CD4-positive, alpha-beta T cell treated with Interleukin-12 subunit alpha and Interleukin-12 subunit beta, for 1 hour (primary cell): ENCODE data around the gene KIFC3.
"Not testable (repeated sequence)": the region's sequence is repeated elsewhere in the genome, so short reads cannot be mapped to it uniquely, and the experiment has no call there.

Experiments used
- DNase-seq: peaks from one replicate; pipeline ENCODE4 v3.0.0-alpha.2; 2020

KIFC3 gene

DNA sequence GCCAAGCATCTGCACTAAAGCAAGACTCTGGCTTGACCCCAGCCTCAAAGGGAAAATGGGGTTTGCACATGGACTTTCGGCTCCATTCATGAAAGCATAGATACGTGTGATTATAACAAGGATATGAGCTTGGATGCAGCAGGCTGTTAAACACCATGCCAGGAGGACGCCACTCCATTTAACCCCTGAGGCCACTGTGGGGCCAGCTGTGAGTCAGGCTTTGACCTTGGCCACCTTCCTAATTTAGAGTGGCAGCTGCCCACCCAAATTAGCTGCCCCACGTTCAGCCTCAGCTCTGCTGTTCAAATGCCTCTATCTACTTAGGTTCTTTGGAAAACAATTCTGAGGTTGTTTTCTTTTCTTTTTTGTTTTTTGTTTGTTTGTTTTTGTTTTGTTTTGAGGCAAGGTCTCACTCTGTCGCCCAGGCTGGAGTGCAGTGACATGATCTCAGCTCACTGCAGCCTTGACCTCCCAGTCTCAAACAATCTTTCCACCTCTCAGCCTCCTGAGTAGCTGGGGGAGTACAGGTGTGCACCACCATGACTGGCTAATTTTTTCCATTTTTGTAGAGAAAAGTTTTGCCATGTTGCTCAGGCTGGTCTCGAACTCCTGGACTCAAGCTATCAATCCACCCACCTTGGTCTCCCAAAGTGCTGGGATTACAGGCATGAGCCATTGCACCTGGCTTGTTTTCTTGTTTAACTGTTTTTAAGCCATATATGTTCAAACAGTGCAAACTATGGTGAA lies 23.2 kb upstream of the KIFC3 start:
- no peak for DNase-seq

DNA sequence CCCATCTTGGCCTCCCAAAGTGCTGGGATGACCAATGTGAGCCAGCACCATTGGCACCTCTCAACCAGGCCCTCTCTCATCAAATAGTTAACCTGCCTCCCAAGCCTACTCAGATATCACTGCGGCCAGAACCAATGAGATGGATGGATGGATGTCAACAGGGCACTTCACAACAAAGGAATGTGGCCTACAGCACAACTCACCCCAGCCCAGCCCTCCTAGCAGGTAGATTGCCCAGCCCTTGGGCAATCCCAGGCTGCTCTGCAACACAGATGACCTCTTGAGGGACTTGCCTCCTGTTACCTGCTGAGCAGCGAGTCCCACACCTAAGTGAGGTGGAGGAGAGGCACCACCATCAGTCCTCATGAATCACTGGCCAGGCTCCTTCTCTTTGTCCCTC lies 22.6 kb upstream of the KIFC3 start:
- DNase-seq = no peak

DNA sequence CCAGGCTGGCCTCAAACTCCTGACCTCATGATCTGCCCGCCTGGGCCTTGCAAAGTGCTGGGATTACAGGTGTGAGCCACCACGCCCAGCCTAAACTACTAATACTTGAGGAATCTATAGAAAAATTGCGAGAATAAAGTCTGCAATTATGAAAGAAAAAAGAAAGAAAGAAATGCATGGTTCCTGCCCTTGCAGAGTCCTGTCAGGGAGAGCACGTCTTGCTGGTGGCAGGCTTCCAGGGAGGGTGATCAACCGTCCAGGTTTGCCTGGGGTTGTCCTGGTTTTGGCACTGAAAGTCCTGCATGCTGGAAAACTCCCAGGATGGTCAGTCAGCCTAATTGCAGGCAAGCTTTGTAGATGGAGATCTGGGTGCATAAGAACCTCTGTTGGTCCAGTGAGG lies 21.5 kb upstream of the KIFC3 start:
- DNase-seq = no peak

DNA sequence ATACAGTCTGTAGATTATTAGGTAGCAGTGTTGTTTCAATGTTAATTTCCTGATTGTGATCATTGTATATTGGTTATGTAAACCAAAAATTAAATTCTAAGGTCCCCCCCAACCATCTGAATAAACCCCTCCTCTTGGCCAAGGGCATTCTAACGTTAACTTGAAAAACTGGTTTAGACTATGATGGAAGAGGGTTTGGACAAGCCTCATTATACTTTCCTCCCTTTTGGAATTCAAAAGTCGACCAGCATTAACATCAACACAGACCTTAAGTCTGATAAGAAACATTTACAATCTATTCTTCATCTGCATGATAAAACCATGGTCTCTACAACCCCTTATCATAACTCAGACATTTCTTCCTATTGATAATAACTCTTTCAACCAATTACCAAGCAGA lies 20.6 kb upstream of the KIFC3 start:
- DNase-seq = no peak

DNA sequence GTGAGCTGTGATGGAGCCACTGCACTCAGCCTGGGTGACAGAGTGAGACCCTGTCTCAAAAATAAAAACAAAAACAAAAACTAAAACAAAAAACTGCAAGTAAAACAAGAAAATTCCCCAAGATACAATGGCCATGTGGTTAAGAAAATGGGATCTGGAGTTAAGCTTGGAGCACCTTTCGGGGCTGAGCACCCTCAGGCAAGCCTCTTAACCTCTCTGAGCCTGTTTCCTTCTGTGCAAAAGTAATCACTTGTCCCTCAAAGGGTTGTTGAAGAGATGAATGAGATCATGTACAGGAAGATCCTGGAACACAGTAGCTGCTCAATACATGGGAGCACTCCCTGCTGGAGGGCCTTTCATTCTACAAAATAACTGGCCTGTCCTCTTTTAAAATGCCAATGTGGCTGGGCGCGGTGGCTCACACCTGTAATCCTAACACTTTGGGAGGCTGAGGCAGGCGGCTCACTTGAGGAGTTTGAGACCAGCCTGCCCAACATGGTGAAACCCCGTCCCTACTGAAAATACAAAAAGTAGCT lies 19.8 kb upstream of the KIFC3 start:
- DNase-seq = no peak

DNA sequence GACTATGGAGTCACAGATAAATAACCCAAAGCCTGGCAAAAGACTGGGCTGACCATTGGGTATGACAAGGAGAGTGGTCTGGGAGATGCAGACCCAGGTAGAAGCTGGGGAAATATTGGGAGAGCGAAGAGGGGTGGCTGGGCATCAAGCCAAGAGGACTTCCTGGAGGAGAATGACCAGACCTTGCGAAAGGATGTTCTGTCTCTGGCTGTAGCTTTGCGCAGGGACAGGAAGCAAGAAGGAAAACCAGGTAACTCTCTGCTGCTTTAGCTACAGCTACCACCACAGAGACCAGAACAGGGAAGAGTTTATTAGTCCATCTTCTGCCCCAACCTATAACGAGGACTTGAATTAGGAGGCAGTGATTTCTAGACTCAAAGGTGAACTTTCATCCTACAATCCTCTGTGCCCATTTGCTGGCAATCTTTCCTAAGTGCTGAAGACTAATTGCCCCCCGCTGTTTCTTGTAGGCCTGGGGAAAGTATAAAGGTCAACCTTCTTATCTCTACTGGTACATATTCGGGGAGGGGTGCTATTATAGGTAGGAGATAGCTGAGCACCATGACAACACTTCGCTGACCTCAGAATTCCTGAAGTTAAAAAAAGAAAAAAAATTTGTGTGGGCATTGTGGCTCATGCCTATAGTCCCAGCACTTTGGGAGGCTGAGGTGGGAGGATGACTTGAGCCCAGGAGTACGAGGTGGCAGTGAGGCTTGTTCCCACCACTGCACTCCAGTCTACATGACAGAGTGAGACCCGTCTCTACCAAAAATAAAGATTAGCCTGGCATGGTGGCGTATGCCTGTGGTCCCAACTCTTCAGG lies 19.1 kb upstream of the KIFC3 start:
- no peak for DNase-seq

DNA sequence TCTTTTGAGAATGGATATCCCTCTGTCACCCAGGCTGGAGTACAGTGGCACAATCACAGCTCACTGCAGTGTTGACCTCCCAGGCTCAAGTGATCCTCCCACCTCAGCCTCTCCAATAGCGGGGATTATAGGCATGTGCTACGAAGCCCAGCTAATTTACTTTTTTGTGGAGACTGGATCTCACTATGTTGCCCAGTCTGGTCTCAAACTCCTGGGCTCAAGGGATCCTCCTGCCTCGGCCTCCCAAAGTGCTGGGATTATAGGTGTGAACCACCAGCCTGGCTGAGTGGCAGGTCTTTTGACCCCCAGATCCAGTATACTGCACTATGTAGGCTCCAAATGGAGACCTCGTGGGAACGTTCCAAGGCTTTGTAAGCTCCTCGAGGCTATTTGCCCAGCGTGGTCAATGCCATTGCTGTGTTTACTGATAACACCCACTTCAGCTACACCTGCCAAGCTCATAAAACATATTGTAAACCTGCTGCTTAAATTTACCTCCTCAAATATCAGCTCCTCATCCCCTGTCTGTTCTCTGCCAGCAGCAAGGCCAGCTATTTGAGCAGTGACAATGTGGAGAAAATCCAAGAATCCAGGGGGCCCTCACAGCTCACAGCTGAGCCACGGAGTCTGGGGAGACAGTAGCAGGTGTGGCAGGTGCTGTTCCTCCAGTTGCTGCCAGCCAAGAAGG lies 16.2 kb upstream of the KIFC3 start:
- DNase-seq = no peak

DNA sequence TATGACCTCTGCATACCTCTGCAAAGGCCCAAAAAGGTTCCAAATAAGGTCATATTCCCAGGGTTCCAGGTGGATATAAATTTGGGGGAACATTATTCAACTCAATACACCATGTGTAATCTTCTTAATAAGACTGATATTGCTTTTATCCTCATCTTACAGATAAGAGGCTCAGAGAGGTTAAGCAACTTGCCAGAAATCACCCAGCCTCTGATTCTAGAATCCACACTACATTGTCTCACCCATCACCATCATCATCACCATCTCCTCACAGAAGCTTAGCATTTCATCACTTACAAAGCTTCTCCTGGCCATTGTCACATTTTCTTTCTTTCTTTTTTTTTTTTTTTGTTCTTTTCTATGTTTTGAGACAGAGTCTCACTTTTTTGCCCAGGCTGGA lies 15.4 kb upstream of the KIFC3 start:
- DNase-seq = no peak

DNA sequence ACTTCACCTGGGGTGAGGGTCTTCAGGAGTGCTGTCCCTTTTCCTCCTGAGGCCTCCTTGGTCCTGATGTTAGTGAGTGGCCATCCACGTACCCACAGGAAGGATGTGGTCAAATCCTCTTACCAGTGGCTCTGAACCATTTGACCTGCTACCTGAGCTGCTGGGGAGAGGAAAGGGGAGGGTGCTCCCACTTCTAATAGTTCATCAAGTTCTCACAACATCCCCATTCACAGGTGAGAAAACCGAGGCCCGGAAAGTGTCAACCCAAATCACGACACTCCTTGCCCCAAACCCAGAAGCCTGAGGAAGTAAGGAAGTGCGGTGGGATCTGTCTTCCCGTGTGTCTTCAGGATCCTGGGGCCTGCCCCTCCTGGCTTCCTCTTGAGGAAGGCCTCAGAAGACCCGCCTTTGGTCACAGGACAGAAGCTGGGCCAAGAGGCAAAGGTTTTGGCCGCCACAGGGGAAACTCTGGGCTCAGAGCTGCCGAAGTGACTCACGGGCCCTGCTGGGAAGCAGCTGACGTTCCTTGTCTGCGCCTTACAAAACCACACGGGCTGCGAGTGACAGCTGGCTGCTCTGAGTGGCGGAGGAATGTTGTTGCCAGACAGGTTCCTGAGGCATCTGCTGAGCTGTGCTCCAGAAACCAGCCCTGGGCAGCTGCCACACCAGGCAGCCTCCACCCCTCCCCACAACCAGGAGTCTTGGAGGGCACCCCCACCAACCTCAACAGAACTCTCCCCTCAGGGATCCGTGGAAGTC lies 13.9 kb upstream of the KIFC3 start:
- peak; percentile 40 for DNase-seq

DNA sequence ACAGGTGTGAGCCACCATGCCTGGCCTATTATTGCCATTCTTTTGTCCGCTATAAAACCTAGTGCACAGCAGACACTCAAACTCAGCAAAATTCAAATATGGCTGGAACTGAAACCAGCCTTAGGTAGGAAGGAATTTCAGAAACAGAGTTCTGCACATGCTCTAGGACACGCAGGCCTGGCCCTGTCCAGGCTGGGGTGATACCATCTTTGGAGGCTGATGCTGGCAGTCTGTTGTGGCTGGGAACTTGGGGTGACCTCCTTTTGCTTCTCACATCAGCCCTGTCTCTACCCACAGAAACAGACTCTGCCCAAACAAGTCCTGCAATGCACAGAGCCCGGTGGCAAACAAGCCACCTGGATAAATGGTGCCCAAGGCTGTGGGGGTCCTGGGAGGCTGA lies 12.6 kb upstream of the KIFC3 start:
- no peak for DNase-seq

DNA sequence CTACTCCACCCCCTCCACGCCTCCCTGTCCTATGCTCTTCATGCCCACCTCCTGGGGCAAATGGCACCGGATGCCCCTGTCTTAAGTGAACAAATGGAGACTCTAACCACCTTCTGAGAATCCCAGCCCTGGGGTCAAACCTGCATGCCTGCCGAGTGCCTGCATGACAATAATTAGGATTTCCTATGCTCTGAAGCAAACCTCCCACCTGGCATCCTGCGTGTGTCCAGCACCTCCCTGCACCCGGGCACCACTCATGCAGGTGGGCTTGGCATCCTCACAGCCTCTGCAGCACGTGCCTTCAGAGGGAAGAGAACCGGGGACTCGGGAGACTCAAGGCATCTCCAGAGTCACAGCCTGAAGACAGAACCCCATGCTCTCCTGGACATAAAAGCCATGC lies 11.2 kb upstream of the KIFC3 start:
- no peak for DNase-seq

DNA sequence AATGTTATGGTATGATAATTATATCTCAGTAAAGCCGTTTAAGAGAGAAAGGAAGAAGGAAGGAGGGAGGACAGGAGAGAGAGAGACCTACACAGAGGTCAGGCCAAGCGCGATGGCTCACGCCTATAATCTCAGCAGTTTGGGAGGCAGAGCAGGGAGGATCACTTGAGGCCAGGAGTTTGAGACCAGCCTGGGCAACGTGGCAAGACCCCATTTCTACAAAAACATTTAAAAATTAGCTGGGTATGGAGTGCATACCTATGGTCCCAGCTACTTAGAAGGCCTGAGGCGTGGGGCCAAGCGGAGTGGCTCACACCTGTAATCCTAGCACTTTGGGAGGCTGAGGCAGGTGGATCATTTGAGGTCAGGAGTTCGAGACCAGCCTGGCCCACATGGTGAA lies 9.0 kb upstream of the KIFC3 start:
- DNase-seq = not testable (repeated sequence)

DNA sequence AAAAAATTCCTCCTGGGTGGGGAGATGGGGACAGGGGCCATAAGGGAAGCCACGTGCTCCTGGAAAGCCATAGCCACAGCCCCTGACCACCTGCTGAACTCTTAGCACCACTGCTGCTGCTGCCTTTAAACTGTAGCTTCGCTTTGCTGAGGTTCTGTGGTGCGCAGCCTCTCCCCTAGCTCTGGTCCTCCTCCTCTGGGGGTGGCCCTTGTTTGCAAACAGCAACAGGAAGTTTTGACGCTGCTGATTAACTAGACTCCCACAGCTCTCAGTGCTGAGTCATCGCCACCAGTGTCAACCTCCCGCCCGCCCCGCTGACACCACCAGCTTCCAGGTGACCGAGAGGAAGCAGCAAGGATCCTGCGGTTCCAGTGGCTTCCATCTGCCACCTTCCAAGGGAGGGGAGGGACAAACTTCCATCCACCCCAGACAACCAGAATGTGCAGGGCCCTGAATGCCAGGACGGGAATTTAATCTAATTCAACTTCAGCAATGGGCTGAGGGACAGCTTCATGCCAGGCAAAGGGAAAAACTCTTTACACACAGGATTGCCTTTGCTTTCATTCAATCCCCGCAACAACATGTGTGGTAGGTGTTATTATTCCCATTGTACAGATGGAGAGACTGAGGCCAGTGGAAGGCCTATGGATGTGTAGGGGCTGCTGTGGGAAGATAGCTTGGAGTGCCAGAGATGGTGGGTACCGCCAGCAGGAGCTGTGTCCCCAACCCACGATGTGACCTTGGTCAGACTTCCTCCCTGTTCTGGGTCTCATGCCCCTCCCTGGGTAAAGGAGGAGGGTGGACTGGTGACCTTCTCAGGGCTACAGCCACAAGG lies 8.1 kb upstream of the KIFC3 start:
- peak; percentile 82 for DNase-seq

DNA sequence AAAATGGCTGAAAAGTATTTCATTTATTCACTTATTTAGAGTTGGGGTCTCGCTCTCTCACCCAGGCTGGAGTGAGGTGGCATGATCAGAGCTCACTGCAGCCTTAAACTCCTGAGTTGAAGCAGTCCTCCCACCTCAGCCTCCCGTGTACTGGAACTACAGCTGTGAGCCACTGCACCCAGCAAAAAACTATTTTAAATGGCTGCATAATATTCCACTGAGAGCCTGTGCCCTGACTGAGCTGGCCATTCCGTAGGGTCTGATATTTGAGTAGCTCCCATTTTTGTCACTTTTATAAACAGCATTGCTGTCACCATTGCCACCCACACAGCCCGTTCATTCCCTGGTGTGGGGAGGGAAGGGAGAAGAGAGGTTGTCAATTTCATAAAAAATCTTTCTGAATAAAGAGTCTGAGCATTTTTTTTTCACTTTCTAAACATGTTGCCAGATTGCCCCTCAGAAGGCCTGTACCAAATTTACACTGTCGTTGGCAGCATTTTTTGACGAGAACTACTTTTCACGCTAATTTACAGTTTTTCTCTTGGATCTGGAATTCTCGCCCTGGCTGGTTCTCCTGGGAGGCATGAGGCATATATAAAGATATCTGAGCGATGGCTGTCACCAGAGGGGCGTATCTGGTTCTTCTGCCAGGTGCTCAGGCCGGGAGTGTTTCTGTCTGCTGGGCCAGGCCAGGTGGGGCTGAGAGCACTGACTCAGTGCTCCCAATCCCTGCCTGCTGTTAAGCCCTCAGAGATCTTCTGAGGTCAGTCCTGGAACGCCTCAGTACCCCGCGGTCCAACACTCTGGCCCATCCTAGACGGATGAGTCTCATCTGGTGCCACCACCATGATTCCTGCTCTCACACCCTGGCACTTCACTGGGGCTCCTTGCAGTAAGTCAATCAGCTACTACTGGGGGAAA lies 7.2 kb upstream of the KIFC3 start:
- no peak for DNase-seq

DNA sequence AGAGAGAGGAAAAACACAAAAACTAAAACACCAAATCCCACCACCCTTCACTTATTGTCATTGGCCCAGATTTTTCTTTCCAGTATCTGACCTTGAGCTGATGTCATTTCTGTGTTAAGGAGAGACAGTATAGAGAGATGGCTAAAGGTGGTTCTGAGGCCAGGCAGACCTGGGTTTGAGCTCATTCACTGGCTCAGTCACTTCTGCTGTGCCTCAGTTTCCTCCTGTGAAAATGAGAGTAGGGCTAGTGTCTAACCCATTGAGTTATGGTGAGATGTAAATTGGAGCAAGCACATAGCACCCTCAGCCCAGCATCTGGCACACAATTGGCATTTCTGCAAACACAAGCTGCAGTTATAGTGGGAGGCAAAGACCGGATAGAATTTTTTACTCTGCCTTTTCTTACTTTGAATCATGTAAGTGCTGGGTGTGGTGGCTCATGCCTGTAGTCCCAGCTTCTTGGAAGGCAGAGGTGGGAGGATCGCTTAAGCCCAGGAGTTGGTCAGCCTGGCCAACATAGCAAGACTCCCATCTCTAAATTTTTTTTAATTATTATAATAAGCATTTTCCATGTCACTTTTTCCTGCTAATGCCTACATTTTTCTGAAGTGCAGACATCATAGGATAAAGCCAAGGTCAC lies 6.4 kb upstream of the KIFC3 start:
- DNase-seq = no peak

DNA sequence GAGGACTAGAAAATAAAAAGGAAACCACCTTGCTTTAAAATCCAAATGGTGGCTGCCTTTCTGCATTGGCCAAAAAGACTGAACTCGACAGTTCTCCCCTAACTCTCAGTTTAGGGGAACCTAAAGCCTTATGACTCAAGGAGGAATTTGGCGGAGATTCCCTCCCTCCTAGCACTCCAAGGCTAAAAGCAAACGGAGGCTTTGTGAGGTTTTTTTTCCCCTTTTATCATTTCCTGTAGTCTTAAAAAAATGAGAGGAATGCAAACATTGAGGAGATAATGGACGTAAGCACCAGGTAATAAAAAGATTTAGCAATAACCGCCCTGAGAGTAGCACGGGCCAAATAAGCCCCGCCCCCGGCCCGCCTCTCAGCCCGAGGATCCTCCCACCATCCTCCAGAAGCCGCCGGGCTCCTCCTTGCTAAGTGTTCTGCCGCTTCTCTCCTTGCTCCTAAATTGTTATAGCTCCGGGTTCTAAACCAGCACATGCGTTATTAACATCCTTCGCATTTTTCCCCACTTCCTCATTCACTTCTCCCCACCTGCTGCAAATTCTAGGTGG lies 5.8 kb upstream of the KIFC3 start:
- DNase-seq = peak; percentile 62

DNA sequence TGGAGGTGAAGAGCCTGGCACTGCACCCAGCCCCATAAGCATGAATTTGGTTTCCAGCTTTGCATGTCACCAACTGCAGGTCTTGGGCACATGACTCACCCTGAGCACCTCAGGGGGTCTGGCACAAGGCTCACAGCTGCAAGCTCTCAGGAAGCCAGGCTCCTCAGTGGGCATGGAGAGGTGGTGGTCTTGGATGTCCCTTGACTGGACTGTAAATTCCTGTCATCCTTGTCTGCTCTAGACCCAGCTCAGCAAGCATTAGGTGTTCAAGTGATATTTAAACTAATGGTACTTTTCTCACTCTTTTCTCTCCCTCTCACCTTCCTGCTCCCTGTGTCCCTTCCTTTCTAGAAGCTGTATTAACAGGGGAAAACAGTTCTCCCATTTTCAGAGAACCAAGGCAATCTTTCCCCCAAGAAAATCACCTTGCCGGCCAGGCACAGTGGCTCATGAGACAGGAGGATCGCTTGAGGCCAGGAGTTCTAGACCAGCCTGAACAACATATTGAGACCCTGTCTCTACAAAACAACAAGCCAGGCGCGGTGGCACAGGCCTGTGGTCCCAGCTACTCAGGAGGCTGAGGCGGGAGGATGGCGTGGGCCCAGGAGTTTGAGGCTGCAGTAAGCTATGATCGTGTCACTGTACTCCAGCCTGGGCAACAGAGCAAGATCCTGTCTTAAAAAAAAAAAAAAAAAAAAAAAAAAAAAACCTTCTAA lies 5.1 kb upstream of the KIFC3 start:
- no peak for DNase-seq

DNA sequence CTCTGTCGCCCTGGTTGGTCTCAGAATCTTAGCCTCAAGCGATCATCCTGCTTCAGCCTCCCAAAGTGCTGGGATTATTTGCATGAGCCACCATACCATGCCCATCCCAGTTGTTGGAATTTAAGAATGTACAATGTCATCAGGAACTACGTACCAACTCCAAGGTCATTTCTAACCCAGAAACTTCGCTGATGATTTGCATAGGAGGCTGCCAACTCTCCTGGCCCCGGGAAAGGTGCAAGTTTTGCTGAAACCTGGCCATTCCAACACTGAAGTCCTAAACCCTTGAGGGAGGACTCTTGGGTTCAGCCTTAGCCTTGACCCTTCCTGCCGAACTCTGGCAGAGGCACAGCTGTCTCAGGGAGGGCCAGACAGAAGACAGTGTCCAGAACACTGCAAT lies 2.9 kb upstream of the KIFC3 start:
- DNase-seq = no peak
